ELR (cell line): Measurements from ENCODE around the gene PPFIA2.

Source experiments
- DNase-seq: peaks from one replicate; pipeline ENCODE4 v3.0.0-alpha.2; 2015; ENCODE audit warnings: low read depth

PPFIA2 gene

DNA sequence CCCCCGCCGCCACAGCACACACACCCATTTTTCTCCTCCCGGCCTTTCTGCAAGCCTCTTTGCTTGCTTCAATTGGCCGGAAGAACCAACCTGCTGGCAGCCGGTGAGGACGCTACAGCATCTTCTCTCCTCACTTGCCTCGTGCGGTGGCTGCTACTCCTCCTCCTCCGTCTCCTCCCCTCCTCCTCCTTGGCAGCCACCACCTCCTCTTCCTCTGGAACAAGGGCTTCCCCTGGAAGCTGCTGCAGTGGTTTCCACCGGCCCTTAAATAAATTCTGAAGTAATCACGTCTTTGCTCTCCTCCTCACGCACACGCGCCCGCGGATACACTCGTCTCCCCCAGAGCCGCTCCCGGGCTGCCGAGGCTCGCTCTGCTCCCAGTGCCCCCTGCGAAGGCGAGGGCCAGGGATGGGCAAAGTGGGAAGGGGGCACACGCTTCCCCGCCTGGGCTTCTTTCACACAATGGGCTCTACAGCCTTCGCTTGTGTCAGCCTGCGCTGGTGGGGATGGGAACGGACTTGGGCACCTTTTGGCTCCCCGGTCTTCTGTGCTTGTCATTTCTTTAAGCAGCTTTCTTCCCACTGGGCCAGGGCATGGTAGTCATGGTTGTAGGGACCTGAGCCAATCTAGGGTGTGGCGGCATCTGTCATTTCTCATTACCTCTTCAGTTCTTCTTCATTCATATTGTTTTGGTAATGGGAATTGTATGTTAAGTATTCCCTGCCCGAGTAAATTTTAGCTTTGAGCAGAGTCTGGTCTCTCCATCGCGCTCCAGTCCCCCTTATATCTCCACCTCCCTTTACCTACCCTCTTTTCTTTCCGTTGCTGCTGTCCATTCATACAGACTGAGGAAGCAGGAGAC lies at the start of gene PPFIA2:
Gene PPFIA2 (minus strand): TSS at position 161 of the 862 bp plus-strand sequence.
- no peak for DNase-seq

GRCh38 chr12:81800298-81801148 lies 41.4 kb upstream of the PPFIA2 start:
- no peak for DNase-seq

DNA sequence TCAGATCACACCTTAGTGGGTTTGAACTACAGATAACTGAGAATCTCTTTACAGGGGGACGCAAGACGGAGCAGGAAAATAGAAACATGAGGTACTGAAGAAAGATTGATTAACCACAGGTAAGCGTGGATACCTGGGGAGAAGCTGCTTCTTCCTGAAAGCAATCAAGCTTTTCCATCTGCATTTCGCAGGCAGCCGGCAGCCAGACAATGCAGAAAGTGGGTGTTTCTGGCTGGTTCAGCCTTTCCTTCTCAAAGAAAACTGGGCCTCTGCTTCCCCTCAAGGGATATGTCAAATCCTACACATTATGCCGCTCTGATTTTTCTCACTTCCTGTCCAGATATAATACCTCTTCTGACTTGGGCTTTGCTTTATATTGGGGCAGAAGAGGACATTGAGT lies 39.1 kb upstream of the PPFIA2 start:
- no peak for DNase-seq

DNA sequence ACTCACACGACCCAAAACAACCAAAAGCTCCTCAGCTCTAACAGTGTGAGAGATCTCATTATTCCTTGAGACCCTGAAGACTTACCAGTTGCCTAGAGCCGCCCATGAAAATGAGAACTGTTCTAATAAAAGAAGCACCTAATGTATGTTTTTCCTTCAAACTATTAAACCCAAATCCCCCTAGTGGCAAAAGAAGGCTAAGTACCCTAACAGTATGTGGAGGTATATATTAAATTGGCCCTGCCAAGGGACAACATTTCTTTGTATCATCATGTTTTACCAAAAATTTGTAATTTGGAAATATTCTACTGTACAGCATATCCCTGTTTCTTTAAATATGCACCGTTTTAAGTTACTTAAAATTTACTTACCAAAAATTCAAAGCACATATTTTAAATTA lies 38.0 kb upstream of the PPFIA2 start:
- DNase-seq, result peak; percentile 15

DNA sequence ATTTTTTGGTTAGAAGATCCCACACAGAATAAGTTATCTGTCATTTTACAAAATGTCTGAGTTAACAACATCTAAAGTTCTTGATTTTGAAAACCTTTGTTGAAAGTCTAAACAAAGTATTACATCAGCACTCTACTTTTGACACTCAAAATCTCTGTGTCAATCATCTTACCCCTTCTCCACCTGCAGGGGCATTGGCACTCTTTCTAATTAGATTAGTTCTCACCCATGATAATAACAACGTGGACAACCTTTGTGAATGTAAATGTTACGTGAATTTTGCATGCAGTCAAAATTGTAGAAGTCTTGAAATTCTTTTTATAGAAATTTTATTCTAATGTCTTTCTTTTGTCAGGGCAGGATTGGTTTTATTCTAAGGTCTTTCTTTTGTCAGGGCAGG lies 33.5 kb upstream of the PPFIA2 start:
- no peak for DNase-seq

DNA sequence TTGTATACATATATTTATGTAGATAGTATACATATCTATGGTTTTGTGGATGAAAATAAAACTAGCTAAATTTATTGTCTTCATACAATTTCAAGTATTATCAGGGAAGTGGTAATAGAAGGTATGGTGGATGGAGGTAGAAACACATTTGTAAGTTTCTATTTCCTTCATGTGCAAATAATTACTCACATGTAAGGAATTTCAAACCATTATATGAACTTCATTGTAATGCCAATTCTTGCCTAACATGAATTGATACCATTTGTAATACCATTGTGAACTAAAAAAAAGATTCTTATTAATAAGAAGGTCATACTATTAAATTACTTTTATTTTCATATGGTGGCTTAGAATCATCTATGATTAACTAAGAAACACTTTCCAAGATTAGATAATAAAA lies 20.1 kb upstream of the PPFIA2 start:
- DNase-seq, result no peak

DNA sequence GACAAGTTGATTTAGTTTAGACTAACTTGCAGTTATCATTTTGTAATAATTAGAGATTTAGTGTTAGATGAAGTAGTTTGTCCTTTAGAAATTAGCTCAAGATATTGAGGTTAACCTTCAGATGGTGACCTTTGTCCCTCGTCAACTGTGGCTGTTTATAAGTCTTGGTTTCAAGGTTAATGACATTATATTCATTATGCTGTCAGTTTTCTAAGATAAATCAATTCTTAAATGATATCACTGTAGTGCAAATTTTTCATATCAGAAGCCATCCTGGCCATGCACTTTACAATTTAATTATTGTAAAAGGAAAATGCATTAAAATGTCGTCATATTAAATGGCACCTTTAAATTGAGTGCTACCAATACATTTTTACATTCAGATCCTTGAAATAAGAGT lies 19.6 kb upstream of the PPFIA2 start:
- no peak for DNase-seq

DNA sequence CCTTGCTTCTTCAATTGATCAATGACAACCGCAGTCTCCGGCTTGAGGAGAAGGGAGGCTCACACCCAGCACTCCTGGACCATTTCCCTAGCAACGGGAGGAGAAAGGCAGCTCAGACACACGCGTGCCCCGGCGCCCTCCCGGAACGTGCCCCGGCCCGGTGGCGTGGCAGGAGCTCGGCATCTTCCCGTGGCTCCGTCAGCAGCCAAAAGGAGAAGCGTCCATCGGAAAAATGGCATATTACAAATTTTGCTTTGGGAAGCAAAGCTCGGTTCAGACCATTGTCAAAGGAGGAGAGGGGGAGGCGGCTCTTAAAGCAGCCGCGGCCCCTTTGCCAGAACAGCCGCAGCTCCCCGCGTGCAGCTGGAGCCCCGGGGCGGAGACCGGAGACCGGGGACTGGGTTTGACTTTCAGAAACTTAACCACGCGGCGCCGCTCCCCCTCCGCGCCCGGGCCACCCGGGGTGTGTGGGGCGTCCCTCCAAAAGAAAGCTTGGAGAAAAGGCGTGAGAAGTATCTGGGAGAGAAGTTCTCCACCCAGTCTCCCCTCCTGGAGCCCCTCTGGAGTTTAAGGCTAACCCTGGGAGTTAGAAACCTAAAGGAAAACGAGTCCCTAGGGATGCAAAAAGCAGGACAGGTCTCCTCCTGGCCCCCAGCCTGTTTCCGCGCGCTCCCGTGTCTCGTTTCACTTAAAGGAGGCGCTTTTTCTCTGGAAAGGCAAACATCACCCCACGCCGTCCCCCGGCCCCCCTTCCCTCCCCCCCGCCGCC lies 545 bp downstream of the PPFIA2 start:
- DNase-seq, result peak; percentile 0

DNA sequence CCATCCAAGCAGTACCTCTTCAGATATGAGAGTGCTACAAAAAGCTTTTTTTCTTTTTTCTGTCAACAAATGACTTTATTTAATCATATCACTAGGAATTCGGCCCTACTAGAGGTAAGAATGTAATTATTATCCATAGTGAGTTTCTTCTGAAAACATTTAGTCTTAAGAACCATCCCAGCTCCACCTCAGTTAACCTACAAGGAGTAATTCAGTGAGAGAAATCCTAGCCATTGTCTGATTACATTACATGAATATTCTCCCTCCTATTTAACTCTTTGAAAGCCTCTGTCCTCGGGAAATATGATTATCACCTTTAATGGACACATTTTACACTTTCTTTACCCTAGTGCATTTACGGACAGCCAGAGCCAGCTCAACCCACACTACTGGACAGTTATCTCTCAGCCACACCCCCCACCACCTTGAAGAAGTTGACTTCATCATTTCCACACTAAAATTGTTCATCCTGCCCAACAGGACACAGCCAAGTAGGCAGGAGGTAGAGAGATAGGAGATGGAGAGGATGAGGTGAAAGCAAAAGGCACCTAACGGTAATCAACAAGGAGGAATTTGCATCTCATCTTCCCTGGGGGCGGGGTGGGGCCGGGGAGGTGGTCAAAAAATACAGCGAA lies 1.3 kb downstream of the PPFIA2 start:
- DNase-seq, result no peak

GRCh38 chr12:81729781-81730180 lies 29.4 kb downstream of the PPFIA2 start:
- no peak for DNase-seq

DNA sequence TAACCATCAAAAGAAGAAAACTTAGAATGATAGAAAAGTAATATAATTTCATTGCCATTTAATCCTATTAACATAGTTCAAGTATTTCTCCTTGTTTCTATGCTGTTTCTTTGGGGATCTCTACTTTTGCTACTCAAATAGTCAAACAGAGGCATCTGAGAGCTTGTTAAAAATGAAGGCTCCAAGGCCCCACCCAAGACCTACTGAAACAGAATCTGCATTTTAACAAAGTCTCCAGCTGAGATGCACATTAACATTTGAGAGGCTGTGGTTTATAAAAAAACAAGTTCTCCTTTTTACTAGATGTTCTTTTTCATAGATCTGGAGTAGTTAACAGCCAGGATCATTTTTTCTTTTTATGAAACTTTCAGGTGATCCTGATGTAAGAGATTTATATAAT lies 31.8 kb downstream of the PPFIA2 start:
- no peak for DNase-seq

GRCh38 chr12:81726634-81727033 lies 32.5 kb downstream of the PPFIA2 start:
- DNase-seq, result no peak

GRCh38 chr12:81723361-81723760 lies 35.8 kb downstream of the PPFIA2 start:
- no peak for DNase-seq

GRCh38 chr12:81722004-81722403 lies 37.1 kb downstream of the PPFIA2 start:
- DNase-seq, result no peak

- no peak for DNase-seq
Observed at GRCh38 chr12:81718616-81719015, 40.5 kb downstream of the PPFIA2 start.

- DNase-seq, result no peak
Observed at GRCh38 chr12:81712536-81712935, 46.6 kb downstream of the PPFIA2 start.

DNA sequence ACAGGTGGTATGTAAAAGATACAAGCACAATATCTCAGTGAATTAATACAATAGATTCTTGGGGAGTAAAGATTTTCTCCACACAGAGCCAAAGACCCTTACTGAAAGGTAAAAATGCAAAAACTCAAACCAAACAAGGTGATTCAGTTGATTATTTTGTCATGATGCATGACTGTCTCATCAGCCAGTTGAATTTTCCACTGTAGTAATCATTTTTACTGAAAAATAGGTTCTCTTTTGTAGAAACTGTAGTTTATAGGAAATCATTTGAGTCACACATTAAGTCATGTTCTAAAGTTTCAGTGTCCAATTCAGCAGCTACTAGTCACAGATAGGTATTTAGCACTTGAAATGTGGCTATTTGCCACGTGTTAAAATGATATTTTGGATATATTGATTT lies 53.6 kb downstream of the PPFIA2 start:
- DNase-seq, result no peak

GRCh38 chr12:81699551-81699950 lies 59.6 kb downstream of the PPFIA2 start:
- no peak for DNase-seq

GRCh38 chr12:81692008-81692407 lies 67.1 kb downstream of the PPFIA2 start:
- no peak for DNase-seq

GRCh38 chr12:81683881-81684280 lies 75.3 kb downstream of the PPFIA2 start:
- DNase-seq, result no peak

DNA sequence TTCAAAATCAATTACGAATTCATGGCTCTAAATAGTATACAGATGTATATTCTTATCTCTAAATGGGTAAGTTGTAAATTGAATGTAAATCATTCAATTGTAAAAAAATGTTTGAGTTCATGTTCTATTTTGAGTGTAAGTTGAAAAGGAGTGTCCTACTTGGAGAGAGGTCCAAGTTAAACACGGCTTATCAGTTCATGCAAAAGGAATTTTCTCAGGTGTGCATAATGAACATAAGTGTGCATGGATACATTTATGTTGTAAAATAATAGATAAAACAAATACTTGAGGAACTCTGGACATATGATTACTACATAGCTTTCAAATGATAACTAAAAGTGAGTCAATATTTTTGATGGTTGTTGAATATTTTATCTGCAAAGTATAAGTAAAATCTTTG lies 79.5 kb downstream of the PPFIA2 start:
- DNase-seq, result no peak

- DNase-seq, result no peak
Observed at GRCh38 chr12:81670759-81671158, 88.4 kb downstream of the PPFIA2 start.
